ENCODE data around the gene TICRR. TPM values are rescaled to one million over a fixed set of nuclear protein-coding genes. Genes with fewer than 3 reads are reported as not detected.

The TICRR gene
- total and polyA plus RNA-seq, 2 experiments from 2014 or later: 0.91 to 2.3 TPM

DNA sequence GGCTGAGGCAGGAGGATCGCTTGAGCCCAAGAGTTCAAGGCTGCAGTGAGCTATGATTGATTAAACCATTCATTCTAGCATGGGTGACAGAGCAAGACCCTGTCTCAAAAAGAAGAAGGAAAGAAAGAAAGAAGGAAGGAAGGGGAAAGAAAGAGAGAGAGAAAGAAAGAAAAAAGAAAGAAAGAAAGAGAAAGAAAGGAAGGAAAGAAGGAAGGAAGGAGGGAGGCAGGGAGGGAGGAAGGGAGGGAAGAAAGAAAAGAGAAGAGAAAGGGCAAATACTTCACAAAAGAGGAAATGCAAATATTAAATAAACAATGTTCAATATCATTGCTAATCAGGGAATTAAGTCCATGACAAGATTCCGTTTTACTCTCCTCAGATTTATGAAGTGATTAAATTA lies 84.0 kb downstream of the TICRR start:
- WGBS (ENCODE audit: low lambda C conversion rate, missing lambda C conversion rate): 91% methylated on average over 2 of the region's 2 CpGs
- Histone ChIP-seq H3K27ac (no peak overlapping the region), H4K20me1 (ENCODE audit: insufficient read depth, poor library complexity, severe bottlenecking) (no peaks in the 10 kb centered on the region), H3K4me3 (no peak overlapping the region), H3K9me2 (replicated peaks; ENCODE audit: insufficient read depth) (no peaks in the 10 kb centered on the region), H3K4me2 (no peak overlapping the region), H2AFZ (no peak overlapping the region), H3K36me3 (replicated peaks; ENCODE audit: insufficient read depth, low read depth) (no peaks in the 10 kb centered on the region), H3K9me3 (ENCODE audit: low read depth) (no peaks in the 10 kb centered on the region), H3K79me2 (no peaks in the 10 kb centered on the region), H3K4me1 (ENCODE audit: insufficient read depth) (no peaks in the 10 kb centered on the region), H3K27me3 (no peaks in the 10 kb centered on the region)
- TF ChIP-seq, protein P1, sequence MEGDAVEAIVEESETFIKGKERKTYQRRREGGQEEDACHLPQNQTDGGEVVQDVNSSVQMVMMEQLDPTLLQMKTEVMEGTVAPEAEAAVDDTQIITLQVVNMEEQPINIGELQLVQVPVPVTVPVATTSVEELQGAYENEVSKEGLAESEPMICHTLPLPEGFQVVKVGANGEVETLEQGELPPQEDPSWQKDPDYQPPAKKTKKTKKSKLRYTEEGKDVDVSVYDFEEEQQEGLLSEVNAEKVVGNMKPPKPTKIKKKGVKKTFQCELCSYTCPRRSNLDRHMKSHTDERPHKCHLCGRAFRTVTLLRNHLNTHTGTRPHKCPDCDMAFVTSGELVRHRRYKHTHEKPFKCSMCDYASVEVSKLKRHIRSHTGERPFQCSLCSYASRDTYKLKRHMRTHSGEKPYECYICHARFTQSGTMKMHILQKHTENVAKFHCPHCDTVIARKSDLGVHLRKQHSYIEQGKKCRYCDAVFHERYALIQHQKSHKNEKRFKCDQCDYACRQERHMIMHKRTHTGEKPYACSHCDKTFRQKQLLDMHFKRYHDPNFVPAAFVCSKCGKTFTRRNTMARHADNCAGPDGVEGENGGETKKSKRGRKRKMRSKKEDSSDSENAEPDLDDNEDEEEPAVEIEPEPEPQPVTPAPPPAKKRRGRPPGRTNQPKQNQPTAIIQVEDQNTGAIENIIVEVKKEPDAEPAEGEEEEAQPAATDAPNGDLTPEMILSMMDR (IDR thresholded peaks at IDR 0.05; ENCODE audit: poor library complexity): no peak
- TF ChIP-seq EZH2 (IDR thresholded peaks at IDR 0.05; ENCODE audit: borderline replicate concordance) (no peak), EZH2phosphoT487 (IDR thresholded peaks at IDR 0.05; ENCODE audit: low read depth, severe bottlenecking, unreplicated experiment) (no peak)
- DNase-seq (ENCODE audit: low spot score): no peak

- Histone ChIP-seq H3K9me3 (ENCODE audit: low read depth) (no peaks in the 10 kb centered on the region), H3K4me1 (ENCODE audit: insufficient read depth) (peaks cover 6% of the 10 kb centered on the region), H3K27me3 (no peaks in the 10 kb centered on the region), H3K4me3 (no peak overlapping the region), H3K79me2 (no peaks in the 10 kb centered on the region), H3K9me2 (replicated peaks; ENCODE audit: insufficient read depth) (no peaks in the 10 kb centered on the region), H2AFZ (no peak overlapping the region), H4K20me1 (ENCODE audit: insufficient read depth, poor library complexity, severe bottlenecking) (no peaks in the 10 kb centered on the region), H3K36me3 (replicated peaks; ENCODE audit: insufficient read depth, low read depth) (no peaks in the 10 kb centered on the region), H3K4me2 (no peak overlapping the region), H3K27ac (no peak overlapping the region)
- DNase-seq (ENCODE audit: low spot score): no peak
- TF ChIP-seq, protein P1 (IDR thresholded peaks at IDR 0.05; ENCODE audit: poor library complexity): no peak
- TF ChIP-seq EZH2 (IDR thresholded peaks at IDR 0.05; ENCODE audit: borderline replicate concordance) (no peak), EZH2phosphoT487 (IDR thresholded peaks at IDR 0.05; ENCODE audit: low read depth, severe bottlenecking, unreplicated experiment) (no peak)
- WGBS (ENCODE audit: low lambda C conversion rate, missing lambda C conversion rate): 95% methylated on average over 2 of the region's 2 CpGs
Measured at GRCh38 chr15:89660556-89660955, 85.3 kb downstream of the TICRR start.

- TF ChIP-seq EZH2 (IDR thresholded peaks at IDR 0.05; ENCODE audit: borderline replicate concordance) (no peak), EZH2phosphoT487 (IDR thresholded peaks at IDR 0.05; ENCODE audit: low read depth, severe bottlenecking, unreplicated experiment) (no peak)
- TF ChIP-seq, protein P1 (IDR thresholded peaks at IDR 0.05; ENCODE audit: poor library complexity): no peak
- Histone ChIP-seq H3K4me1 (ENCODE audit: insufficient read depth) (peaks cover 12% of the 10 kb centered on the region), H3K9me3 (ENCODE audit: low read depth) (no peaks in the 10 kb centered on the region), H3K4me2 (peak overlapping the region; percentile 53), H2AFZ (peak overlapping the region; percentile 53), H3K27me3 (no peaks in the 10 kb centered on the region), H3K79me2 (no peaks in the 10 kb centered on the region), H4K20me1 (ENCODE audit: insufficient read depth, poor library complexity, severe bottlenecking) (no peaks in the 10 kb centered on the region), H3K27ac (peak overlapping the region; percentile 79), H3K9me2 (replicated peaks; ENCODE audit: insufficient read depth) (no peaks in the 10 kb centered on the region), H3K36me3 (replicated peaks; ENCODE audit: insufficient read depth, low read depth) (no peaks in the 10 kb centered on the region), H3K4me3 (no peak overlapping the region)
- DNase-seq (ENCODE audit: low spot score): peak; percentile 72
- 53% methylated on average over 11 of the region's 11 CpGs for WGBS (ENCODE audit: low lambda C conversion rate, missing lambda C conversion rate)
Measured at GRCh38 chr15:89662893-89663626, 87.8 kb downstream of the TICRR start.

Measured in hepatocyte (in vitro differentiated cells).